ENCODE data around the gene PMVK.

PMVK gene

DNA sequence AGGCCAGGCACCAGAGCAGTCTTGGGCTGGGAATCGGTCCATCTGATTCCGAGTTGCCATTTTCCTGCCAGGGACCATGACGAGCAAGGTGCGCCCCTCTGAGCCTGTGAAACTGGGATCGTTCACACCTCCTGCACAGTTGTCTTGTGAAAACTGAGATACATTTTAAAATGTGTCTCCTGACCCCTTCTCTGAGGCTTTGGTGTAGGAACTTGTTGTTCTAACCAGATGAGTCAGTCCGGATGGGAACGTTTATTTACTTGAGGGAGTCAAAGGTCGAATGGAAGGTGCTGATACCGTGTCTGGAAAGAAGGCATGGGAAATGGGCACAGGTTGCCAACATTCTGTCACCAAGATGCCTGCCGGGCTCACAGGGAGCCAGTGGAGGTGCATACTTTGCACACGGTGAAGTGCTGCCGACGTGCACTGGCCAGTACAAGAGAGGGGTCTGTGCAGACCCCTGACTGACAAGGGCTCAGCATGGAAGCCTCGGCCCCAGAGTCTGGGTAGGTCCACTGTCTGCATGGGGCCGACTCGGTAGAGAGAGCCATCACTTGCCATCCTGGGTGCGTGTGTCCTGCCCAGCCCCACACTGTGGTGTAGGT lies 59.0 kb downstream of the PMVK start:
- DNase-seq: no peak
- Histone ChIP-seq H3K36me3 (ENCODE audit: control insufficient read depth in 4 of 4, insufficient read depth in 4 of 4, low read length in 3 of 4) (no peaks in the 10 kb centered on the region), H3K27ac (ENCODE audit: insufficient read depth in 1 of 2, low read depth in 1 of 2, low read length in 2 of 2, poor library complexity in 1 of 2, severe bottlenecking in 2 of 2) (no peak overlapping the region), H3K9me3 (ENCODE audit: control extremely low read depth in 1 of 5, control insufficient read depth in 4 of 5, insufficient read depth in 2 of 5, low read depth in 1 of 5, low read length in 4 of 5) (no peaks in the 10 kb centered on the region), H3K27me3 (replicated peaks in 2 of 5; ENCODE audit: control insufficient read depth in 4 of 5, insufficient read depth in 5 of 5, low read length in 4 of 5) (peaks cover 0 to 2% (median 0%) of the 10 kb centered on the region in 5 experiments), H3K4me1 (ENCODE audit: control extremely low read depth in 1 of 4, control insufficient read depth in 4 of 4, insufficient read depth in 4 of 4, low read length in 3 of 4) (peaks cover 0 to under 1% (median 0%) of the 10 kb centered on the region in 4 experiments), H3K4me3 (ENCODE audit: control insufficient read depth in 1 of 7, extremely low read depth in 1 of 7, insufficient read depth in 4 of 7, low read depth in 2 of 7, low read length in 6 of 7) (no peak overlapping the region)
- WGBS (ENCODE audit: insufficient coverage): 93% methylated on average over 17 of the region's 17 CpGs
- ChIA-PET POLR2A (interaction anchor here (0.6 kb wide), 1 partner anchor 104 kb away, joined by 3 read pairs; no protein-coding TSS in a partner anchor), CTCF (interaction anchor here (0.6 to 2.8 kb wide), 10 partner anchors 8 to 318 kb away, joined by 3 to 16 read pairs (median 4); partner anchors contain the start of gene KCNN3)

DNA sequence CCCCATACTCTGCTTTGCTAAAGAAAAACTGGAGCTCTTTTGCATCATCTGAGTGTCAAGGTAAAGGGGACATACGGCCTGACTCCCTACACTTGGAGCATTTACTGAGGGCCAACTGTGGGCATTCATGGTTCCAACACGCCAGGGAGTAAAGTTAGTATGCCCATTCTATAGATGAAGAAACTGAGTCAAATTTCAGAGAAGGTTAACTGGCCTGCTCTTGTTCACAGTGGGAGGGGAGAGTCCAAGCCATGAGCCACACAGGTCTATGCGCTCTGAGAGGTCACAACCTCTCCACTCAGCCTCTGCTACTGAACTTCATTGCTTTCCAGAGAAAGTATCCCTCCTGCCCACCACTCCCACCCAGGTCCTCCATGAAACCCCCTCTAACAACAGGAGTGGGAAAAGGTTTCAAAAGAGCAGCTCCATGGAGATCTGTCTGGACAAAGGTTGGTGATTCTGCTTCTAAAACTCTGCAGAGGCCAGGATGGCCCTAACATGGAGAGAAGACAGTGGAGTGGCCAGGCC lies 59.6 kb downstream of the PMVK start:
- H3K4me1 ChIP-seq (ENCODE audit: control extremely low read depth in 1 of 4, control insufficient read depth in 4 of 4, insufficient read depth in 4 of 4, low read length in 3 of 4): no peaks in the 10 kb centered on the region
- no peak overlapping the region for H3K27ac ChIP-seq (ENCODE audit: insufficient read depth in 1 of 2, low read depth in 1 of 2, low read length in 2 of 2, poor library complexity in 1 of 2, severe bottlenecking in 2 of 2)
- ChIA-PET POLR2A (no interaction called here), CTCF (interaction anchor here (0.6 to 2.8 kb wide), 9 partner anchors 11 to 395 kb away, joined by 3 to 15 read pairs (median 3); no protein-coding TSS in a partner anchor)
- H3K9me3 ChIP-seq (ENCODE audit: control extremely low read depth in 1 of 5, control insufficient read depth in 4 of 5, insufficient read depth in 2 of 5, low read depth in 1 of 5, low read length in 4 of 5): no peaks in the 10 kb centered on the region
- H3K4me3 ChIP-seq (ENCODE audit: control insufficient read depth in 1 of 7, extremely low read depth in 1 of 7, insufficient read depth in 4 of 7, low read depth in 2 of 7, low read length in 6 of 7): no peak overlapping the region
- peaks cover 0 to 2% (median 0%) of the 10 kb centered on the region in 5 experiments for H3K27me3 ChIP-seq (replicated peaks in 2 of 5; ENCODE audit: control insufficient read depth in 4 of 5, insufficient read depth in 5 of 5, low read length in 4 of 5)
- H3K36me3 ChIP-seq (ENCODE audit: control insufficient read depth in 4 of 4, insufficient read depth in 4 of 4, low read length in 3 of 4): no peaks in the 10 kb centered on the region
- no peak for DNase-seq
- WGBS (ENCODE audit: insufficient coverage): 100% methylated on average over 2 of the region's 3 CpGs

Measured in common myeloid progenitor, CD34-positive (primary cell).